OCI-LY7 (cell line): ENCODE measurements around the gene IRX2. TPM values are rescaled to one million over a fixed set of nuclear protein-coding genes. Genes with fewer than 3 reads are reported as not detected.

ENCODE experiments used
- BruUV-seq: library from RNA; stranded (reverse); fragments of 400-500 nt; replicated peaks from 2 replicates; lab custom pipeline; 2021; lab: Mats Ljungman, UMichigan
- CTCF ChIA-PET: fragments of 300-600 bp; sonication (Branson Sonifier 250); formaldehyde crosslinking; loops from one replicate; lab custom pipeline; 2022; ENCODE audit warnings: antibody characterized with exemption; ENCODE audit not compliant: unreplicated experiment; lab: Charles Lee
- POLR2A ChIA-PET: fragments of 300-600 bp; sonication (Branson Sonifier 250); formaldehyde crosslinking; loops from one replicate; lab custom pipeline; 2022; ENCODE audit warnings: antibody characterized with exemption; lab: Charles Lee
- DNase-seq: peaks from one replicate; pipeline ENCODE4 v3.0.0-alpha.2; 2015; ENCODE audit warnings: low spot score
- H2AFZ ChIP-seq: fragments of 200-600 bp; sonication (generic), shearing (Covaris generic); 2 replicates; pipeline ENCODE4 v1.6.1; 2014; ENCODE audit warnings: mild to moderate bottlenecking, antibody characterized with exemption, low read length, moderate library complexity
- H3K27ac ChIP-seq: fragments of 200-600 bp; sonication (generic); 2 replicates; pipeline ENCODE4 v1.5.1; 2014; ENCODE audit warnings: mixed run types, low read depth, mild to moderate bottlenecking, moderate library complexity, low read length, inconsistent platforms; ENCODE audit not compliant: poor library complexity, severe bottlenecking
- H3K36me3 ChIP-seq: fragments of 200-600 bp; sonication (generic); 2 replicates; pipeline ENCODE4 v1.6.1; 2014; ENCODE audit warnings: mild to moderate bottlenecking, antibody characterized with exemption, low read length, moderate library complexity, mixed read lengths; ENCODE audit not compliant: insufficient read depth
- H3K4me1 ChIP-seq: fragments of 200-600 bp; sonication (generic); 2 replicates; pipeline ENCODE4 v1.5.1; 2014; ENCODE audit warnings: mild to moderate bottlenecking, low read length; ENCODE audit not compliant: insufficient read depth, poor library complexity, severe bottlenecking
- H3K4me2 ChIP-seq: fragments of 200-600 bp; sonication (generic); 2 replicates; pipeline ENCODE4 v1.6.1; 2014; ENCODE audit warnings: mild to moderate bottlenecking, low read length
- H3K4me3 ChIP-seq: fragments of 200-600 bp; sonication (generic); 2 replicates; pipeline ENCODE4 v1.5.1; 2014; ENCODE audit warnings: mild to moderate bottlenecking, low read depth, low read length; ENCODE audit not compliant: poor library complexity, severe bottlenecking
- H3K79me2 ChIP-seq: fragments of 200-600 bp; sonication (generic); 2 replicates; pipeline ENCODE4 v1.6.1; 2016; ENCODE audit warnings: low read depth, mild to moderate bottlenecking, low read length, moderate library complexity, mixed read lengths; ENCODE audit not compliant: insufficient read depth
- H3K9me2 ChIP-seq: fragments of 200-600 bp; sonication (generic); 2 replicates; pipeline ENCODE4 v1.6.1; 2016; ENCODE audit warnings: mild to moderate bottlenecking, low read length, mixed read lengths; ENCODE audit not compliant: insufficient read depth
- H3K9me3 ChIP-seq: fragments of 200-600 bp; sonication (generic); 2 replicates; pipeline ENCODE4 v1.6.1; 2014; ENCODE audit warnings: mild to moderate bottlenecking, mixed run types, low read length, mixed read lengths
- H4K20me1 ChIP-seq: fragments of 200-600 bp; sonication (generic); 2 replicates; pipeline ENCODE4 v1.6.1; 2014; ENCODE audit warnings: mild to moderate bottlenecking, antibody characterized with exemption, low read length, moderate library complexity, mixed read lengths; ENCODE audit not compliant: insufficient read depth
- EZH2phosphoT487 ChIP-seq: fragments of 200-600 bp; sonication (generic); IDR thresholded peaks from 2 replicates; pipeline ENCODE4 v1.6.1; 2018; ENCODE audit warnings: low read depth, borderline replicate concordance, mild to moderate bottlenecking, mixed run types, antibody characterized with exemption, low read length, moderate library complexity, mixed read lengths
- intact Hi-C: fragments of 100-400 bp; cut with micrococcal nuclease; formaldehyde crosslinking; loops from one replicate; pipeline ENCODE4 v1.10.0; 2022; ENCODE audit not compliant: unreplicated experiment
- total RNA-seq, 2 experiments: library from RNA; depleted of rRNA in 1 of 2; stranded (reverse); fragments of >200 nt in 1 of 2; shearing (Covaris generic) in 1 of 2; gene quantifications; 2 replicates each; pipeline ENCODE4 v1.2.3, GENCODE V29; 2014 to 2022
- TF ChIP-seq, protein P1 (sequence below): fragments of 200-600 bp; sonication (generic); conservative IDR thresholded peaks from 2 replicates; pipeline ENCODE4 v1.5.1; 2014; ENCODE audit warnings: mild to moderate bottlenecking, antibody characterized with exemption, low read length, moderate library complexity, mixed read lengths

IRX2 gene
- total RNA-seq, 2 experiments from 2014 or later: not detected

DNA sequence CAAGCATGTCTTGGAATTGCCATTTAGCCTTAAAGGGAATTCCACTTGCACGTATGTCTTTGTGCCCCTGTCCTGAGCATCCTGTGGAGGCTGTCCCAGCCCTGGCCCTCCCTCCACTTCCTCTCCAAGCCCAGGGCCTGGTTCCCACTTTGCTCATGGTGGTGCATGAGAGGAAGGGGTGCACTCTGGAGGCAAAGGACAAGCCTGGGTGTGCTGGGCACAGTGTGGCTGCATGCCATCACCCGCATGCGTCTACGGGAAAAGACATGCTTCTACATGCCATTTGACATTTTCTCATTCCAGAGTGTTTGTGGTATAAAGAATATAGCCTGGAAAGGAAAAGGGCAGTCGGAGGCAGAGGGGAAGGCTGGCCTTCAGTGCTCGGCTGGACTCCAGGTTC, 7.2 kb upstream of the IRX2 start:
- DNase-seq: no peak
- TF ChIP-seq, protein P1, sequence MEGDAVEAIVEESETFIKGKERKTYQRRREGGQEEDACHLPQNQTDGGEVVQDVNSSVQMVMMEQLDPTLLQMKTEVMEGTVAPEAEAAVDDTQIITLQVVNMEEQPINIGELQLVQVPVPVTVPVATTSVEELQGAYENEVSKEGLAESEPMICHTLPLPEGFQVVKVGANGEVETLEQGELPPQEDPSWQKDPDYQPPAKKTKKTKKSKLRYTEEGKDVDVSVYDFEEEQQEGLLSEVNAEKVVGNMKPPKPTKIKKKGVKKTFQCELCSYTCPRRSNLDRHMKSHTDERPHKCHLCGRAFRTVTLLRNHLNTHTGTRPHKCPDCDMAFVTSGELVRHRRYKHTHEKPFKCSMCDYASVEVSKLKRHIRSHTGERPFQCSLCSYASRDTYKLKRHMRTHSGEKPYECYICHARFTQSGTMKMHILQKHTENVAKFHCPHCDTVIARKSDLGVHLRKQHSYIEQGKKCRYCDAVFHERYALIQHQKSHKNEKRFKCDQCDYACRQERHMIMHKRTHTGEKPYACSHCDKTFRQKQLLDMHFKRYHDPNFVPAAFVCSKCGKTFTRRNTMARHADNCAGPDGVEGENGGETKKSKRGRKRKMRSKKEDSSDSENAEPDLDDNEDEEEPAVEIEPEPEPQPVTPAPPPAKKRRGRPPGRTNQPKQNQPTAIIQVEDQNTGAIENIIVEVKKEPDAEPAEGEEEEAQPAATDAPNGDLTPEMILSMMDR: no peak
- no peak for TF ChIP-seq EZH2phosphoT487
- Histone ChIP-seq H3K79me2 (no peaks in the 10 kb centered on the region), H4K20me1 (no peaks in the 10 kb centered on the region), H3K4me2 (no peak overlapping the region), H3K9me3 (no peaks in the 10 kb centered on the region), H3K4me3 (no peak overlapping the region), H3K4me1 (no peaks in the 10 kb centered on the region), H3K27ac (no peak overlapping the region), H3K9me2 (no peaks in the 10 kb centered on the region), H3K36me3 (no peaks in the 10 kb centered on the region), H2AFZ (no peak overlapping the region)
- no TSS peak for BruUV-seq
- intact Hi-C loops: no loop called here
- ChIA-PET CTCF (no interaction called here), POLR2A (no interaction called here)

DNA sequence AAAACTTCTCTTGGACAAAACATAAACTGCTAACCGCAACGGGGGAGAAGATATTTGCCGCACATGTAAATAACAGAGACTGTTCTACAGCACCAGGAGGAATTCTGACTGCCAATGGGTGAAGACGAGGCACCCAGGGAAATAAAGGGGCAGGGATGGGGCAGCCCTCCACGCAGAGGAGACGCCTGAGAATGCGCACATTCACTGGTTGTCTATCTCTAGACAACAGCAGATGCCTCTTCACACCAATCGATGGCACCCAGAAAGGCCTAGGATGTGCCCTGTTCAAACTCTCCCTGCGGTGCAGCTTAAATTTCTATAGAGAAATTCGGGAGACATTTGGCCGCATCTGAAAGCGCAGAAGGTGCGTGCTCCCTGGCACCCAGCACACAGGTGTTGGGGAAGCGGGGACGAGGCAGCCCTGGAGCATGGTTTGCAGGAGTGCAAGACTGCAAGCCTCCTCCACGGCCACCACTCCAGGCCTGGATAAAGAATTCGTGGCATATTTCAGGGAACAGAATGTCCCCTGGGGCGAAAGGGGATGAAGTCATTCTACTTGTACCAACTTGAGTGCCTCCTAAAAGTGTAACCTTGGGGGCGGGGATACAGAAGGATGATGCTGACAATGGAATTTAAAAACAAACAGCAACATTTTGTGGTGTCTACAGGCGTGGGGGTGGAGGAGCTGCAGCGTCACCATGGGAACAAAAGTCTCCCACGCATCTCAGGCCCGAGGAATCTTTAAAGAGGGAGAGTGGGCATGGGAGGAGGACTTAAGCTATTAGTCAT, 6.3 kb upstream of the IRX2 start:
- no peak overlapping the region for H2AFZ ChIP-seq
- TF ChIP-seq, protein P1: no peak
- no peak for TF ChIP-seq EZH2phosphoT487
- ChIA-PET CTCF (no interaction called here), POLR2A (no interaction called here)
- H3K9me2 ChIP-seq: no peaks in the 10 kb centered on the region
- BruUV-seq: no TSS peak
- H3K4me3 ChIP-seq: no peak overlapping the region
- no peaks in the 10 kb centered on the region for H3K4me1 ChIP-seq
- H3K4me2 ChIP-seq: no peak overlapping the region
- H3K79me2 ChIP-seq: no peaks in the 10 kb centered on the region
- H3K9me3 ChIP-seq: no peaks in the 10 kb centered on the region
- intact Hi-C loops: no loop called here
- no peaks in the 10 kb centered on the region for H4K20me1 ChIP-seq
- no peak for DNase-seq
- no peak overlapping the region for H3K27ac ChIP-seq
- no peaks in the 10 kb centered on the region for H3K36me3 ChIP-seq
